ENCODE measurements around the gene ZNF805. TPM values are rescaled to one million over a fixed set of nuclear protein-coding genes. Genes with fewer than 3 reads are reported as not detected.

ZNF805 gene
- total and polyA plus RNA-seq, 2 of the 13 experiments (the other 11 are each of a cell fraction or from before 2014, with no cell fraction given), result 5.1 to 12.8 TPM

- TF ChIP-seq ZNF275 (CRISPR knock-in tag; IDR thresholded peaks at IDR 0.05; ENCODE audit: borderline replicate concordance) (peak; percentile 38; the same call in 1 of the 2 replicates), SP1 (IDR thresholded peaks at IDR 0.05) (no peak), SP1 (CRISPR knock-in tag; IDR thresholded peaks at IDR 0.05) (peak; percentile 75), MXD3 (CRISPR knock-in tag; IDR thresholded peaks at IDR 0.05) (0 out of 2 replicates have a peak, but pooled peaks have one; percentile 58), THAP9 (CRISPR knock-in tag; IDR thresholded peaks at IDR 0.05; ENCODE audit: borderline replicate concordance) (peak; percentile 79), HES4 (CRISPR knock-in tag; IDR thresholded peaks at IDR 0.05; ENCODE audit: borderline replicate concordance) (peak; percentile 46; the same call in 1 of the 2 replicates), RBFOX2 (IDR thresholded peaks at IDR 0.05; ENCODE audit: low read depth, low read length) (peak; percentile 95), ZZZ3 (CRISPR knock-in tag; IDR thresholded peaks at IDR 0.05; ENCODE audit: borderline replicate concordance) (peak; percentile 97; the same call in 1 of the 2 replicates), SRSF1 (optimal IDR thresholded peaks at IDR 0.05; ENCODE audit: low read depth, low read length) (peak; percentile 70), SPEN (CRISPR knock-in tag; IDR thresholded peaks at IDR 0.05; ENCODE audit: low read depth) (peak; percentile 98), ATF2 (CRISPR knock-in tag; IDR thresholded peaks at IDR 0.05) (peak; percentile 90), ZNF766 (CRISPR knock-in tag; IDR thresholded peaks at IDR 0.05; ENCODE audit: borderline replicate concordance) (no peak), ZNF207 (IDR thresholded peaks at IDR 0.05; ENCODE audit: borderline replicate concordance) (no peak), ZFAT (CRISPR knock-in tag; conservative IDR thresholded peaks at IDR 0.05) (no peak), ZNF691 (CRISPR knock-in tag; IDR thresholded peaks at IDR 0.05; ENCODE audit: borderline replicate concordance, low read depth) (peak; percentile 18; the same call in 1 of the 2 replicates), CBFB (CRISPR knock-in tag; IDR thresholded peaks at IDR 0.05) (0 out of 2 replicates have a peak, but pooled peaks have one; percentile 30), KDM4B (CRISPR knock-in tag; IDR thresholded peaks at IDR 0.05) (peak; percentile 53; the same call in 1 of the 2 replicates), ZNF501 (CRISPR knock-in tag; IDR thresholded peaks at IDR 0.05) (peak; percentile 84), KLF16 (CRISPR knock-in tag; IDR thresholded peaks at IDR 0.05) (peak in 1 of 2 experiments; percentile 87; a peak in 2 of 4 replicates), SUZ12 (IDR thresholded peaks at IDR 0.05; ENCODE audit: low read depth, low read length) (peak; percentile 68), ONECUT2 (CRISPR knock-in tag; IDR thresholded peaks at IDR 0.05) (no peak), KDM6A (CRISPR knock-in tag; IDR thresholded peaks at IDR 0.05; ENCODE audit: low read depth) (0 out of 2 replicates have a peak, but pooled peaks have one; percentile 2), RFX3 (CRISPR knock-in tag; IDR thresholded peaks at IDR 0.05) (no peak), POLR2AphosphoS5 (IDR thresholded peaks at IDR 0.05; ENCODE audit: low read depth, low read length) (peak; percentile 30; the same call in 1 of the 2 replicates)
These were observed 39.9 kb downstream of the ZNF805 start, which contains the start of gene ZNF460 (continued) for GRCh38 chr19:57280165-57280961.

Measured in HepG2 (cell line).